Progenitor cell of endocrine pancreas (in vitro differentiated cells): ENCODE results near the gene CSF2RB. TPM values are rescaled to one million over a fixed set of nuclear protein-coding genes. Genes with fewer than 3 reads are reported as not detected.

Source experiments
- DNase-seq: peaks from one replicate; pipeline ENCODE4 v3.0.0; 2021; ENCODE audit warnings: low spot score; ENCODE audit not compliant: unreplicated experiment
- H3K27ac Mint-ChIP-seq: 2 replicates; pipeline ENCODE4 v1.8.0; 2021; ENCODE audit warnings: mild to moderate bottlenecking, moderate library complexity, mixed read lengths
- H3K27me3 Mint-ChIP-seq: 2 replicates; pipeline ENCODE4 v1.8.0; 2021; ENCODE audit warnings: mixed read lengths
- H3K36me3 Mint-ChIP-seq: 2 replicates; pipeline ENCODE4 v1.8.0; 2022; ENCODE audit warnings: mixed read lengths; ENCODE audit not compliant: insufficient read depth
- H3K4me1 Mint-ChIP-seq: 2 replicates; pipeline ENCODE4 v1.8.0; 2021; ENCODE audit warnings: low read depth, mixed read lengths
- H3K4me3 Mint-ChIP-seq: 2 replicates; pipeline ENCODE4 v1.8.0; 2021; ENCODE audit warnings: low read depth, mild to moderate bottlenecking, moderate library complexity, mixed read lengths
- H3K9me3 Mint-ChIP-seq: 2 replicates; pipeline ENCODE4 v1.8.0; 2021; ENCODE audit warnings: low read depth, mixed read lengths
- total RNA-seq: library from RNA; stranded (reverse); gene quantifications from 2 replicates; pipeline ENCODE4 v1.2.1, GENCODE V29; 2021
- TF ChIP-seq, protein P1 (sequence below): fragments of 200-600 bp; sonication (generic); IDR thresholded peaks from one replicate; pipeline ENCODE4 v1.5.0; 2021; ENCODE audit warnings: antibody characterized with exemption, mild to moderate bottlenecking; ENCODE audit not compliant: unreplicated experiment

The CSF2RB gene
- total RNA-seq, 1 donor from 2014 or later, result not detected

GRCh38 chr22:36933629-36934417, 20.4 kb downstream of the CSF2RB start:
- no peaks in the 10 kb centered on the region for H3K9me3 Mint-ChIP-seq
- no peak for DNase-seq

DNA sequence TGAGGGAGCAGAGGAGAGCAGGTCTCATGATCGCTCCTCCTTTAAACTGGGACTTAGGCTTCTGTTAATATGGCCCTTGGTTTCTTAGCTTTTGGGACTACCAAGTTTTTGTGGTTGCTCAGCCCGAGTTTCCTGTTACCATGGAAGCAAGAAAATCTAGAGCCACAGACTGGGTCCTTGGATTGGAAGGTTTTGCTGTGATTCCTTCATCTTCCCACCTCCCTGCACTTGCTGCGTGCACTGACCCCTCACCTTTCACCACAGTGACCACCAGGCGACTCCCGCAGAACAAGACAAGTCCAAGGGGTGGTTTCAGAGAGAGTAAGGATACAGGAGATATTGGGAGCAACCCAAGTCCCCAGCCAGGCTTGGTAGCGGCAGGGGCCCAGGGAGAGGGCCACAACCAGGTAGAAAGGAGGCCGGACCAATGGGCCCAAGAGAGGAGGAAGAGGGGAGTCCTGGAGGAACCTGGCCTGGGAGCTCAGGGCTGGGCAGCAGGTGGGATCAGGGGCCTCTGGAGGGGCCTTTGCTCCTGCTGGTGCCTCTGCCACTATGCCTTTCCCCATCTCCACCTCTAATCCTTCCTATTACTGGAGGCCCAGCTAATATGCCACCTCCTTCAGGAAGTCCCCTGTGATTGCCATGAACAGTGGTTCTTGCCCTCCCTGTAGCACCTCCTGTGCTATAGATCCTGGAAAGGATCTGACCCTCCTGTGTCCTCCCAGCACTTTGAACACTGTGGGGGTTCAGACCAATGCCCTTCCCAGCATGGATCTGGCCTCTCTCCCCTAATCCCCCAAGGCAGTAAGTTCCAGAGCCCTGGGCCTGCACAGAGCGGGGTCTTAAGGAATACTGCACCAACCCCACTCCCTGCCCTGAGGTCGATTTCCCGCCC, 21.2 kb downstream of the CSF2RB start:
- no peak overlapping the region for H3K27ac Mint-ChIP-seq
- DNase-seq, result no peak
- TF ChIP-seq, protein P1, sequence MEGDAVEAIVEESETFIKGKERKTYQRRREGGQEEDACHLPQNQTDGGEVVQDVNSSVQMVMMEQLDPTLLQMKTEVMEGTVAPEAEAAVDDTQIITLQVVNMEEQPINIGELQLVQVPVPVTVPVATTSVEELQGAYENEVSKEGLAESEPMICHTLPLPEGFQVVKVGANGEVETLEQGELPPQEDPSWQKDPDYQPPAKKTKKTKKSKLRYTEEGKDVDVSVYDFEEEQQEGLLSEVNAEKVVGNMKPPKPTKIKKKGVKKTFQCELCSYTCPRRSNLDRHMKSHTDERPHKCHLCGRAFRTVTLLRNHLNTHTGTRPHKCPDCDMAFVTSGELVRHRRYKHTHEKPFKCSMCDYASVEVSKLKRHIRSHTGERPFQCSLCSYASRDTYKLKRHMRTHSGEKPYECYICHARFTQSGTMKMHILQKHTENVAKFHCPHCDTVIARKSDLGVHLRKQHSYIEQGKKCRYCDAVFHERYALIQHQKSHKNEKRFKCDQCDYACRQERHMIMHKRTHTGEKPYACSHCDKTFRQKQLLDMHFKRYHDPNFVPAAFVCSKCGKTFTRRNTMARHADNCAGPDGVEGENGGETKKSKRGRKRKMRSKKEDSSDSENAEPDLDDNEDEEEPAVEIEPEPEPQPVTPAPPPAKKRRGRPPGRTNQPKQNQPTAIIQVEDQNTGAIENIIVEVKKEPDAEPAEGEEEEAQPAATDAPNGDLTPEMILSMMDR, result no peak
- H3K9me3 Mint-ChIP-seq, result no peaks in the 10 kb centered on the region
- H3K27me3 Mint-ChIP-seq, result peaks cover 11% of the 10 kb centered on the region
- H3K36me3 Mint-ChIP-seq, result no peaks in the 10 kb centered on the region
- no peaks in the 10 kb centered on the region for H3K4me1 Mint-ChIP-seq
- no peak overlapping the region for H3K4me3 Mint-ChIP-seq

More at GRCh38 chr22:36933629-36934417, 20.4 kb downstream of the CSF2RB start:
- Mint-ChIP-seq H3K36me3 (no peaks in the 10 kb centered on the region), H3K4me1 (no peaks in the 10 kb centered on the region), H3K27ac (no peak overlapping the region), H3K27me3 (peaks cover 11% of the 10 kb centered on the region), H3K4me3 (no peak overlapping the region)
- TF ChIP-seq, protein P1, result no peak

DNA sequence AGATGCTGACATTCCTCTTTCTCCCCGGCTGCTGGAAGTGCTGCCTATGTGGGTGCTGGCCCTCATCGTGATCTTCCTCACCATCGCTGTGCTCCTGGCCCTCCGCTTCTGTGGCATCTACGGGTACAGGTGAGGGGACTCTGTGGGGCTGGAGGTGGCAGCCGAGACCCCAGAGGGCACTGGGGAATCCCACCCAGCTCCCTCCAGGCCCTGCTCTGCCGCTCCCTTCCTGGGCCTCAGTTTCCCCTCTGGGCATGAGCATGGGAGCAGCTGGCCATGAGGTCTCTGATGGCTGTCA, 21.8 kb downstream of the CSF2RB start:
- no peaks in the 10 kb centered on the region for H3K9me3 Mint-ChIP-seq
- TF ChIP-seq, protein P1, result no peak
- H3K27ac Mint-ChIP-seq, result no peak overlapping the region
- H3K4me3 Mint-ChIP-seq, result no peak overlapping the region
- no peak for DNase-seq
- H3K4me1 Mint-ChIP-seq, result no peaks in the 10 kb centered on the region
- H3K36me3 Mint-ChIP-seq, result no peaks in the 10 kb centered on the region
- H3K27me3 Mint-ChIP-seq, result peaks cover 6% of the 10 kb centered on the region

- no peaks in the 10 kb centered on the region for H3K36me3 Mint-ChIP-seq
- H3K27me3 Mint-ChIP-seq, result peaks cover 6% of the 10 kb centered on the region
- H3K27ac Mint-ChIP-seq, result no peak overlapping the region
- no peaks in the 10 kb centered on the region for H3K9me3 Mint-ChIP-seq
- H3K4me1 Mint-ChIP-seq, result no peaks in the 10 kb centered on the region
- TF ChIP-seq, protein P1, result no peak
- DNase-seq, result no peak
- H3K4me3 Mint-ChIP-seq, result no peak overlapping the region
These were observed 22.3 kb downstream of the CSF2RB start for GRCh38 chr22:36935694-36936093.

GRCh38 chr22:36936362-36937116, 23.1 kb downstream of the CSF2RB start:
- H3K27me3 Mint-ChIP-seq, result no peaks in the 10 kb centered on the region
- no peaks in the 10 kb centered on the region for H3K9me3 Mint-ChIP-seq
- no peak for DNase-seq
- H3K4me3 Mint-ChIP-seq, result no peak overlapping the region
- no peak overlapping the region for H3K27ac Mint-ChIP-seq
- H3K36me3 Mint-ChIP-seq, result no peaks in the 10 kb centered on the region
- no peaks in the 10 kb centered on the region for H3K4me1 Mint-ChIP-seq
- TF ChIP-seq, protein P1, result no peak
